ENCODE results near the gene TNS3. TPM values are rescaled to one million over a fixed set of nuclear protein-coding genes. Genes with fewer than 3 reads are reported as not detected.

TNS3 gene
- total and polyA plus RNA-seq, 2 of the 13 experiments (the other 11 are each of a cell fraction or from before 2014, with no cell fraction given) = 52.9 to 55.7 TPM

- ATAC-seq = no peak
- in situ Hi-C loops (cut with HindIII; ENCODE audit: extremely low pct_ligation_motif_present, low pct_unique_long_range_greater_than_20kb) = no loop called here
- peaks cover 32 to 71% of the 10 kb centered on the region in 2 experiments for H3K36me3 ChIP-seq (replicated peaks in 1 of 2; ENCODE audit: control insufficient read depth in 1 of 2, insufficient read depth in 2 of 2, low read length in 2 of 2)
- H3K4me1 ChIP-seq (ENCODE audit: insufficient read depth, low read length) = no peaks in the 10 kb centered on the region
- H3K9me3 ChIP-seq (ENCODE audit: low read length) = no peaks in the 10 kb centered on the region
- intact Hi-C loops (cut with micrococcal nuclease; ENCODE audit: unreplicated experiment) = loop anchor here (5.0 kb wide), 1 partner anchor 69 kb away; no protein-coding TSS in a partner anchor
- TF ChIP-seq MAFK (conservative IDR thresholded peaks at IDR 0.05 in 1 of 2, IDR thresholded peaks at IDR 0.05 in 1 of 2; ENCODE audit: low read length in 2 of 2) (0 out of 4 replicates have a peak, but pooled peaks of 1 of the 2 experiments have one; percentile 6), E2F1 (CRISPR knock-in tag; IDR thresholded peaks at IDR 0.05) (no peak)
- WGBS (ENCODE audit: low lambda C conversion rate) = 96% methylated on average over 12 of the region's 12 CpGs
- ChIA-PET CTCF (ENCODE audit: low intra/inter-chr PET ratio, low total read pairs) (no interaction called here), POLR2A (no interaction called here)
- no peaks in the 10 kb centered on the region for H3K27me3 ChIP-seq (ENCODE audit: control insufficient read depth in 1 of 2, insufficient read depth in 2 of 2, low read length in 2 of 2)
- no peak for FAIRE-seq
- peaks cover 7% of the 10 kb centered on the region for H4K20me1 ChIP-seq (ENCODE audit: insufficient read depth, low read length)
- H3K4me2 ChIP-seq (ENCODE audit: low read depth, low read length) = no peak overlapping the region
- H2AFZ ChIP-seq (ENCODE audit: low read length) = no peak overlapping the region
- no peak for DNase-seq (ENCODE audit: low spot score)
- H3K4me3 ChIP-seq (replicated peaks in 1 of 3; ENCODE audit: insufficient read depth in 1 of 3, low read depth in 2 of 3, low read length in 3 of 3) = no peak overlapping the region
- H3K79me2 ChIP-seq (ENCODE audit: insufficient read depth, low read length) = no peaks in the 10 kb centered on the region
- BruUV-seq (replicated peaks) = no TSS peak
- H3K27ac ChIP-seq (ENCODE audit: extremely low read length, insufficient read depth, low read length) = no peak overlapping the region
- no peak overlapping the region for H3K9ac ChIP-seq (ENCODE audit: insufficient read depth, low read depth, low read length)
Observed at GRCh38 chr7:47336472-47337425, 245.2 kb downstream of the TNS3 start.

DNA sequence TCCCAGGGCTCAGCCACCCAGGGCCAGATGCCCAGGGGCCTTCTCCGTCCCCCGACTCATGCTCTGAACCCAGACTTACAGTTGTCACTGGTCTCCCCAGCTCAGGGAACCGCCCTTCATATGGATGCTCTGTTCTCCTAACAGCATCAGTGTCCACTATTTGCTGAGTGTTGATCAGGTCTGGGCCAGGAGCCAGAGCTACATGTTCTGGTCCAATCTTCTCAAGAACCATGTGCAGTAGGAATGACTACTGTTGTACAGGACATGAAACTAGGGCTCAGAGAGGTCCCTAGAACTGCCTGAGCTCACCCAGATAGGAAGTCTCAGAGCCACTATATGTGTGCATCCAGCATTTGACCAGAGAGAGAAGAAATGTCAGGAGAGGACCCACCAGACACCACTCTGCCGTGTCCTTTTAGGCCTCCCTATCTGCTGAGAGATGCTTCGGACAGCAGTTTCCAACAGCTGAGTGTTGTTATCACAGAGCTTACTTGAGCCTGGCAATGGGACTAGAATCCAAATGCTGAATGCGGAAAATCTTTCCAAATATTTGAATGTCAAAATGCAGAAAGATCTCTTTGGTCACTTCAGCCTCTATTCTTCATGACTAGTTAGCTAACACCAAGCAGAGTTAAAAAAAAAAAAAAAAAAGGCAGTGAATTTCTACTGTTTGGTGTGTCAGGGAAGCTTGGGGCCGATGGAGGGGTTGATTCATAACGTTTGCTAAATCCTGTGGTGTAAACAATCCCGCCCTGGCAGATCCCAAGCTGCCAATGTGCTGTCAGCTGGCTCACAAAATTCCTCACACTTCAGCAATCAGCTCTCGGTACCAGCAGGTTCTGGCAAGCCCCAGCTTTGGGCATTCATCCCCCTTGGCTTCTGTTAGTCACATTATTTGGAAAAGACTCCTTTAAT is 246.1 kb downstream of the TNS3 start:
- Histone ChIP-seq H3K4me2 (ENCODE audit: low read depth, low read length) (no peak overlapping the region), H2AFZ (ENCODE audit: low read length) (no peak overlapping the region), H3K4me3 (replicated peaks in 1 of 3; ENCODE audit: insufficient read depth in 1 of 3, low read depth in 2 of 3, low read length in 3 of 3) (no peak overlapping the region), H3K27ac (ENCODE audit: extremely low read length, insufficient read depth, low read length) (no peak overlapping the region), H3K4me1 (ENCODE audit: insufficient read depth, low read length) (no peaks in the 10 kb centered on the region), H3K9me3 (ENCODE audit: low read length) (no peaks in the 10 kb centered on the region), H4K20me1 (ENCODE audit: insufficient read depth, low read length) (peaks cover 7% of the 10 kb centered on the region), H3K79me2 (ENCODE audit: insufficient read depth, low read length) (no peaks in the 10 kb centered on the region), H3K27me3 (ENCODE audit: control insufficient read depth in 1 of 2, insufficient read depth in 2 of 2, low read length in 2 of 2) (no peaks in the 10 kb centered on the region), H3K36me3 (replicated peaks in 1 of 2; ENCODE audit: control insufficient read depth in 1 of 2, insufficient read depth in 2 of 2, low read length in 2 of 2) (peaks cover 36 to 72% of the 10 kb centered on the region in 2 experiments), H3K9ac (ENCODE audit: insufficient read depth, low read depth, low read length) (no peak overlapping the region)
- BruUV-seq (replicated peaks) = no TSS peak
- DNase-seq (ENCODE audit: low spot score) (no peak), ATAC-seq (no peak), FAIRE-seq (no peak)
- TF ChIP-seq PRMT3 (CRISPR knock-in tag; IDR thresholded peaks at IDR 0.05; ENCODE audit: borderline replicate concordance, low read depth) = no peak
- no peak for TF ChIP-seq GATAD2A (CRISPR knock-in tag; IDR thresholded peaks at IDR 0.05)
- TF ChIP-seq SUZ12 (IDR thresholded peaks at IDR 0.05; ENCODE audit: low read depth, low read length) = no peak
- no peak for TF ChIP-seq HMG20B (CRISPR knock-in tag; conservative IDR thresholded peaks at IDR 0.05)
- TF ChIP-seq ZNF256 (CRISPR knock-in tag; conservative IDR thresholded peaks at IDR 0.05) = no peak
- no peak for TF ChIP-seq MIER3 (CRISPR knock-in tag; IDR thresholded peaks at IDR 0.05; ENCODE audit: borderline replicate concordance)
- no peak for TF ChIP-seq KMT2B (CRISPR knock-in tag; IDR thresholded peaks at IDR 0.05)
- TF ChIP-seq, protein P1, sequence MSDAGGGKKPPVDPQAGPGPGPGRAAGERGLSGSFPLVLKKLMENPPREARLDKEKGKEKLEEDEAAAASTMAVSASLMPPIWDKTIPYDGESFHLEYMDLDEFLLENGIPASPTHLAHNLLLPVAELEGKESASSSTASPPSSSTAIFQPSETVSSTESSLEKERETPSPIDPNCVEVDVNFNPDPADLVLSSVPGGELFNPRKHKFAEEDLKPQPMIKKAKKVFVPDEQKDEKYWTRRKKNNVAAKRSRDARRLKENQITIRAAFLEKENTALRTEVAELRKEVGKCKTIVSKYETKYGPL (CRISPR knock-in tag; IDR thresholded peaks at IDR 0.05) = no peak
- TF ChIP-seq ZMYM3 (CRISPR knock-in tag; IDR thresholded peaks at IDR 0.05) = no peak
- TF ChIP-seq SMARCC2 (IDR thresholded peaks at IDR 0.05) = no peak
- no peak for TF ChIP-seq MAFF (IDR thresholded peaks at IDR 0.05; ENCODE audit: low read depth, low read length)
- TF ChIP-seq ZNF264 (CRISPR knock-in tag; IDR thresholded peaks at IDR 0.05) = no peak
- intact Hi-C loops (cut with micrococcal nuclease; ENCODE audit: unreplicated experiment) (loop anchor here (5.0 kb wide), 1 partner anchor 69 kb away; no protein-coding TSS in a partner anchor), in situ Hi-C loops (cut with HindIII; ENCODE audit: extremely low pct_ligation_motif_present, low pct_unique_long_range_greater_than_20kb) (no loop called here)
- ChIA-PET POLR2A (no interaction called here), CTCF (ENCODE audit: low intra/inter-chr PET ratio, low total read pairs) (no interaction called here)
- 82% methylated on average over 7 of the region's 10 CpGs for WGBS (ENCODE audit: low lambda C conversion rate)

Measured in HepG2 (cell line).